ENCODE measurements around the gene ELAVL1. TPM values are rescaled to one million over a fixed set of nuclear protein-coding genes. Genes with fewer than 3 reads are reported as not detected.
A peak's percentile ranks its signal among the peaks of the same experiment; 100 is the strongest.

The ELAVL1 gene
- total and polyA plus RNA-seq, 9 of the 15 experiments (the other 6 are each of a cell fraction or from before 2014, with no cell fraction given): 4.3 to 172 (median 69.2) TPM

DNA sequence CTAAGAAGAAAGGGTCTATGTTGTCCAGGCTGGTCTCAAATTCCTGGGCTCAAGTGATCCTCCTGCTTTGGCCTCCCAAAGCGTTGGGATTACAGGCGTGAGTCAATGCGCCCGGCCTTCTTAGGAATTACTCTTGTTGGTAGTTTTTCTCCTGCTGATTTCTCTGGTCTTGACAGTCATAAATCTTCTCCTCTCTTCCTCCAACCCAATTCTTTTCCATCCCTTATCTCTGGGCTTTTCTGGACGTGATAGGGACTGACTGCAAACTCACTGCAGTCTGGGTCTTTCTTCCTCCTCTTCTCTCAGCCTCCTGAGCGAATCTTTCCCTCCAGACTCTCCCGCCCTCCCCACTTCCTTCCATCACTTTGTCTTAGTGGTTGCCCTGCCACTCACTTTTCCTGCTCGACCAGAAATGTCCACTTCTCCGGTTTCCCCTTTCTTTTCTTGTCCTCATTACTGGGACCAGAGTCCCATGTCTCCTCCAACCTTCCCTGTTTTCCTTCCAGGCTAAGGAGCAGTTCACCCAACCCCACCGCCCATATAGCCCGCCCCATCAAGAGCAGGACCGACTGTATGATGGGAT, 40.1 kb downstream of the ELAVL1 start:
- Histone ChIP-seq H3K9ac (ENCODE audit: insufficient read depth in 1 of 2, low read depth in 2 of 2, low read length in 2 of 2) (no peak overlapping the region; a peak in 1 of 4 replicates), H3K27me3 (ENCODE audit: control insufficient read depth in 2 of 2, insufficient read depth in 2 of 2, low read length in 2 of 2) (no peaks in the 10 kb centered on the region), H3K4me1 (replicated peaks in 1 of 2; ENCODE audit: control insufficient read depth in 2 of 2, insufficient read depth in 2 of 2, low read length in 2 of 2) (peaks cover 0 to 4% of the 10 kb centered on the region in 2 experiments; a peak in 2 of 5 replicates), H3K9me3 (replicated peaks; ENCODE audit: control insufficient read depth, insufficient read depth, low read depth, low read length) (no peaks in the 10 kb centered on the region), H4K20me1 (replicated peaks; ENCODE audit: control insufficient read depth, insufficient read depth, low read length) (no peaks in the 10 kb centered on the region), H3K9me1 (ENCODE audit: control insufficient read depth, insufficient read depth, low read length) (no peaks in the 10 kb centered on the region), H3K4me3 (no peak overlapping the region), H3K27ac (ENCODE audit: extremely low read depth, low read depth, low read length) (no peak overlapping the region), H3K79me2 (ENCODE audit: control insufficient read depth, insufficient read depth, low read length) (no peaks in the 10 kb centered on the region), H3K36me3 (ENCODE audit: control insufficient read depth, insufficient read depth, low read length) (peaks cover 93% of the 10 kb centered on the region; the same call in 2 of the 3 replicates), H3K4me2 (ENCODE audit: insufficient read depth, low read length) (no peak overlapping the region), H2AFZ (ENCODE audit: low read depth, low read length) (no peak overlapping the region)
- no peak for FAIRE-seq
- in situ Hi-C loops (cut with MboI): no loop called here
- DNase-seq (ENCODE audit: extremely low read depth in 1 of 4, low spot score in 3 of 4): no peak
- no TSS peak for BruUV-seq (replicated peaks)
- intact Hi-C loops (cut with micrococcal nuclease): no loop called here
- 75% methylated on average over 10 of the region's 12 CpGs for WGBS (ENCODE audit: insufficient coverage, low coverage, missing lambda C conversion rate)
- ChIA-PET CTCF (ENCODE audit: low intra/inter-chr PET ratio) (no interaction called here), POLR2A (no interaction called here)
- TF ChIP-seq ETV1 (tag; conservative IDR thresholded peaks at IDR 0.05; ENCODE audit: low read depth) (no peak), PBX2 (CRISPR knock-in tag; IDR thresholded peaks at IDR 0.05; ENCODE audit: low read depth) (no peak), PBX2 (tag; conservative IDR thresholded peaks at IDR 0.05; ENCODE audit: low read depth) (peak; percentile 90), SP2 (IDR thresholded peaks at IDR 0.05; ENCODE audit: extremely low read depth, low read depth, low read length, poor library complexity, severe bottlenecking) (no peak), BRCA1 (IDR thresholded peaks at IDR 0.05) (no peak), BRCA1 (CRISPR knock-in tag; IDR thresholded peaks at IDR 0.05) (no peak), MEIS2 (IDR thresholded peaks at IDR 0.05; ENCODE audit: partially characterized antibody) (peak; percentile 73)
- TF ChIP-seq, protein P1, sequence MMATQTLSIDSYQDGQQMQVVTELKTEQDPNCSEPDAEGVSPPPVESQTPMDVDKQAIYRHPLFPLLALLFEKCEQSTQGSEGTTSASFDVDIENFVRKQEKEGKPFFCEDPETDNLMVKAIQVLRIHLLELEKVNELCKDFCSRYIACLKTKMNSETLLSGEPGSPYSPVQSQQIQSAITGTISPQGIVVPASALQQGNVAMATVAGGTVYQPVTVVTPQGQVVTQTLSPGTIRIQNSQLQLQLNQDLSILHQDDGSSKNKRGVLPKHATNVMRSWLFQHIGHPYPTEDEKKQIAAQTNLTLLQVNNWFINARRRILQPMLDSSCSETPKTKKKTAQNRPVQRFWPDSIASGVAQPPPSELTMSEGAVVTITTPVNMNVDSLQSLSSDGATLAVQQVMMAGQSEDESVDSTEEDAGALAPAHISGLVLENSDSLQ (IDR thresholded peaks at IDR 0.05): peak; percentile 73
- ATAC-seq: no peak
